A549 (cell line): ENCODE results near the gene BRAT1. TPM values are rescaled to one million over a fixed set of nuclear protein-coding genes. Genes with fewer than 3 reads are reported as not detected.
"Not testable (repeated sequence)": the region's sequence is repeated elsewhere in the genome, so short reads cannot be mapped to it uniquely, and the experiment has no call there.

Experiments used
- ATAC-seq, 2 experiments: fragments of 200-7000 bp in 1 of 2; fragments of >200 bp in 1 of 2; cut with Nextera tagmentation in 1 of 2; cut with Tn5 transposase in 1 of 2; 3 replicates each; pipeline versions ENCODE4 v1.8.0 to v1.9.1; 2018 to 2020; ENCODE audit warnings: mild to moderate bottlenecking in 1 of 2, moderate library complexity in 1 of 2
- CTCF ChIA-PET: fragments of 300-600 bp; sonication (Branson Sonifier 250); formaldehyde crosslinking; extraction: SDS; loops from one replicate; lab custom pipeline; 2021; ENCODE audit warnings: antibody characterized with exemption, inconsistent platforms; lab: Yijun Ruan, JAX
- POLR2A ChIA-PET: fragments of 350-600 bp; formaldehyde crosslinking; extraction: SDS; loops from one replicate; lab custom pipeline; 2021; ENCODE audit warnings: antibody characterized with exemption, inconsistent platforms; lab: Yijun Ruan, JAX
- DNase-seq, 2 experiments: peaks; one replicate each; pipeline versions ENCODE4 v3.0.0 to v3.0.0-alpha.2; 2011 to 2016; ENCODE audit warnings: low read depth in 1 of 2, low spot score in 1 of 2
- FAIRE-seq: peaks from 2 replicates; lab custom pipeline; 2011; peaks lifted over from hg19 to GRCh38; lab: Jason Lieb, UNC
- H3K27ac ChIP-seq, 2 experiments: fragments of >200 bp; sonication (Bioruptor Twin); formaldehyde crosslinking; 3 replicates each; pipeline ENCODE4 v1.5.1; 2016 to 2017
- H3K4me1 ChIP-seq: fragments of >200 bp; sonication (Bioruptor Twin); formaldehyde crosslinking; 3 replicates; pipeline ENCODE4 v1.6.1; 2016
- H3K4me2 ChIP-seq: fragments of >200 bp; sonication (Bioruptor Twin); formaldehyde crosslinking; 3 replicates; pipeline ENCODE4 v1.6.1; 2016
- H3K4me3 ChIP-seq: fragments of >200 bp; sonication (Bioruptor Twin); formaldehyde crosslinking; 3 replicates; pipeline ENCODE4 v1.5.1; 2016
- H3K9me3 ChIP-seq: fragments of >200 bp; sonication (Bioruptor Twin); formaldehyde crosslinking; 3 replicates; pipeline ENCODE4 v1.6.1; 2016
- CBX2 ChIP-seq: fragments of 200-600 bp; sonication (generic); IDR thresholded peaks from 2 replicates; pipeline ENCODE4 v1.6.1; 2016; ENCODE audit warnings: low read depth, mild to moderate bottlenecking, borderline replicate concordance
- CBX8 ChIP-seq: fragments of 200-600 bp; sonication (generic); IDR thresholded peaks from 2 replicates; pipeline ENCODE4 v1.6.1; 2016
- CHD4 ChIP-seq: fragments of 200-600 bp; sonication (generic); IDR thresholded peaks from 2 replicates; pipeline ENCODE4 v1.6.1; 2016; ENCODE audit warnings: antibody characterized with exemption, mild to moderate bottlenecking, borderline replicate concordance
- EHF ChIP-seq: fragments of 250-450 bp; sonication (Bioruptor Pico); IDR thresholded peaks from 2 replicates; pipeline ENCODE4 v1.5.0; 2020; ENCODE audit warnings: mild to moderate bottlenecking
- EHMT2 ChIP-seq: fragments of 200-600 bp; sonication (generic); IDR thresholded peaks from 2 replicates; pipeline ENCODE4 v1.6.1; 2016; ENCODE audit warnings: antibody characterized with exemption, low read depth, mild to moderate bottlenecking, moderate library complexity
- ELK1 ChIP-seq: fragments of 150-350 bp; IDR thresholded peaks from 2 replicates; pipeline ENCODE4 v1.6.1; 2014; ENCODE audit warnings: low read depth, mild to moderate bottlenecking, low read length
- EP300 ChIP-seq, 2 experiments: fragments of >200 bp; sonication (Bioruptor Twin); formaldehyde crosslinking; IDR thresholded peaks; 2 replicates in 1 of 2; 3 replicates in 1 of 2; pipeline ENCODE4 v1.6.1; 2016 to 2017
- ESRRA ChIP-seq: fragments of 150-350 bp; IDR thresholded peaks from 2 replicates; pipeline ENCODE4 v1.6.1; 2014; ENCODE audit warnings: mild to moderate bottlenecking, low read length, borderline replicate concordance
- FOSB ChIP-seq: fragments of 250-450 bp; sonication (Bioruptor Pico); IDR thresholded peaks from 2 replicates; pipeline ENCODE4 v1.5.0; 2020; ENCODE audit warnings: mild to moderate bottlenecking, moderate library complexity
- FOSL2 ChIP-seq, 2 experiments: fragments of 450-650 bp in 1 of 2; fragments of >200 bp in 1 of 2; sonication (Bioruptor Twin) in 1 of 2; formaldehyde crosslinking; IDR thresholded peaks; 2 replicates each; pipeline versions ENCODE4 v1.5.0 to v1.6.1; 2016 to 2020; ENCODE audit warnings: mild to moderate bottlenecking in 1 of 2, moderate library complexity in 1 of 2
- HOXA7 ChIP-seq: fragments of 250-450 bp; sonication (Bioruptor Pico); IDR thresholded peaks from 2 replicates; pipeline ENCODE4 v1.5.0; 2020; ENCODE audit warnings: mild to moderate bottlenecking, moderate library complexity
- HOXB13 ChIP-seq: fragments of 250-450 bp; sonication (Bioruptor Pico); IDR thresholded peaks from 2 replicates; pipeline ENCODE4 v1.5.0; 2020; ENCODE audit warnings: low read depth, mild to moderate bottlenecking, moderate library complexity
- KDM1A ChIP-seq: fragments of 200-600 bp; sonication (generic); IDR thresholded peaks from 2 replicates; pipeline ENCODE4 v1.6.1; 2016; ENCODE audit warnings: low read depth, mild to moderate bottlenecking
- MAFK ChIP-seq: fragments of 450-650 bp; IDR thresholded peaks from 2 replicates; pipeline ENCODE4 v1.6.1; 2014; ENCODE audit not compliant: partially characterized antibody
- MYC ChIP-seq: IDR thresholded peaks from 2 replicates; pipeline ENCODE4 v1.6.1; 2012; ENCODE audit warnings: mild to moderate bottlenecking, inconsistent platforms, low read length, improper control_type of control experiment, borderline replicate concordance
- NPAS2 ChIP-seq: fragments of 250-450 bp; sonication (Bioruptor Pico); IDR thresholded peaks from 2 replicates; pipeline ENCODE4 v1.8.0; 2022; ENCODE audit warnings: mild to moderate bottlenecking, moderate library complexity, borderline replicate concordance
- PBX3 ChIP-seq: IDR thresholded peaks from 2 replicates; pipeline ENCODE4 v1.6.1; 2012
- PHF8 ChIP-seq: fragments of 200-600 bp; sonication (generic); IDR thresholded peaks from 2 replicates; pipeline ENCODE4 v1.6.1; 2016; ENCODE audit warnings: low read depth, mild to moderate bottlenecking, antibody characterized with exemption, moderate library complexity, borderline replicate concordance
- RAD21 ChIP-seq, 2 experiments: fragments of >200 bp in 1 of 2; sonication (Bioruptor Twin) in 1 of 2; formaldehyde crosslinking in 1 of 2; IDR thresholded peaks in 1 of 2; conservative IDR thresholded peaks in 1 of 2; 2 replicates in 1 of 2; 3 replicates in 1 of 2; pipeline ENCODE4 v1.6.1; 2012 to 2018; ENCODE audit warnings: inconsistent platforms in 1 of 2
- RARB ChIP-seq: fragments of 250-450 bp; sonication (Bioruptor Pico); IDR thresholded peaks from 2 replicates; pipeline ENCODE4 v1.8.0; 2021; ENCODE audit warnings: mild to moderate bottlenecking, moderate library complexity
- RFX5 ChIP-seq: fragments of 450-650 bp; IDR thresholded peaks from 2 replicates; pipeline ENCODE4 v1.7.1; 2014; ENCODE audit warnings: antibody characterized with exemption, mild to moderate bottlenecking, moderate library complexity
- SMC3 ChIP-seq: fragments of >200 bp; sonication (Bioruptor Twin); formaldehyde crosslinking; IDR thresholded peaks from 3 replicates; pipeline ENCODE4 v1.6.1; 2018; ENCODE audit warnings: inconsistent platforms
- TFCP2L1 ChIP-seq: fragments of 250-450 bp; sonication (Bioruptor Pico); IDR thresholded peaks from 2 replicates; pipeline ENCODE4 v1.5.0; 2021; ENCODE audit warnings: mild to moderate bottlenecking
- TP53 ChIP-seq: fragments of 250-450 bp; sonication (Bioruptor Pico); IDR thresholded peaks from 2 replicates; pipeline ENCODE4 v1.5.0; 2021; ENCODE audit warnings: mild to moderate bottlenecking, moderate library complexity
- ZC3H11A ChIP-seq: fragments of 450-650 bp; IDR thresholded peaks from 2 replicates; pipeline ENCODE4 v1.6.1; 2014; ENCODE audit warnings: antibody characterized with exemption, mild to moderate bottlenecking
- ZFP36 ChIP-seq: fragments of 450-650 bp; IDR thresholded peaks from 2 replicates; pipeline ENCODE4 v1.6.1; 2014; ENCODE audit warnings: borderline replicate concordance; ENCODE audit not compliant: partially characterized antibody
- WGBS: methylation state at CpG from one replicate; pipeline ENCODE4 v1.1.6; 2017; ENCODE audit errors: missing lambda C conversion rate; 5-methylcytosine and 5-hydroxymethylcytosine counted together
- polyA plus RNA-seq, 4 experiments: library from polyadenylated mRNA; depleted of rRNA in 3 of 4; stranded (reverse); fragments of >200 nt; fragmentation: RNase III in 1 of 4; extraction: RNeasy Plus Mini Kit Qiagen cat#74134 plus additional on column Dnase treatment in 1 of 4; gene quantifications; 2 replicates in 3 of 4; 3 replicates in 1 of 4; pipeline ENCODE4 v1.2.3, GENCODE V29; 2011 to 2017

BRAT1 gene
- polyA plus RNA-seq, 2 of the 4 experiments (the other 2 are of a cell fraction): 11.9 to 25.6 TPM

- H3K4me2 ChIP-seq: no peak overlapping the region
- peaks cover 3% of the 10 kb centered on the region; the same call in 1 of the 3 replicates for H3K4me1 ChIP-seq
- DNase-seq: no peak
- no peak overlapping the region for H3K4me3 ChIP-seq
- H3K27ac ChIP-seq: no peak overlapping the region
- ChIA-PET POLR2A (no interaction called here), CTCF (no interaction called here)
- no peak for FAIRE-seq
- TF ChIP-seq ZC3H11A (no peak), ESRRA (no peak), NPAS2 (CRISPR knock-in tag) (no peak), HOXA7 (CRISPR knock-in tag) (no peak), CBX2 (no peak), EHMT2 (no peak), ZFP36 (no peak), EHF (CRISPR knock-in tag) (no peak), RARB (no peak), CBX8 (no peak), RFX5 (no peak)
- 91% methylated on average over 12 of the region's 12 CpGs for WGBS
- no peaks in the 10 kb centered on the region for H3K9me3 ChIP-seq
- ATAC-seq: no peak
Observed at GRCh38 chr7:2564970-2565540, 9.7 kb upstream of the BRAT1 start.

GRCh38 chr7:2563955-2564354 lies 8.6 kb upstream of the BRAT1 start:
- H3K27ac ChIP-seq, H3K4me2 ChIP-seq, H3K4me1 ChIP-seq, H3K9me3 ChIP-seq, H3K4me3 ChIP-seq, POLR2A ChIA-PET, FAIRE-seq, DNase-seq, ATAC-seq: not testable (repeated sequence)
- 92% methylated on average over 3 of the region's 3 CpGs for WGBS
- CTCF ChIA-PET: interaction anchor here (0.9 to 1.5 kb wide), 4 partner anchors 38 to 146 kb away, joined by 3 to 6 read pairs (median 4); no protein-coding TSS in a partner anchor

GRCh38 chr7:2559283-2559950 lies 4.1 kb upstream of the BRAT1 start:
- ChIA-PET CTCF (interaction anchor here (0.7 to 2.6 kb wide), 8 partner anchors 8 to 109 kb away, joined by 3 to 13 read pairs (median 4); no protein-coding TSS in a partner anchor), POLR2A (interaction anchor here (1.6 kb wide), 1 partner anchor 13 kb away, joined by 5 read pairs; no protein-coding TSS in a partner anchor)
- no peak for FAIRE-seq
- H3K4me3 ChIP-seq: peak overlapping the region; percentile 97
- peaks cover 15% of the 10 kb centered on the region; the same call in 2 of the 3 replicates for H3K4me1 ChIP-seq
- DNase-seq: no peak
- 30% methylated on average over 7 of the region's 53 CpGs for WGBS
- H3K4me2 ChIP-seq: peak overlapping the region; percentile 73
- H3K9me3 ChIP-seq: no peaks in the 10 kb centered on the region
- peak in 1 of 2 experiments; percentile 27; a peak in 4 of 6 replicates for ATAC-seq
- TF ChIP-seq PBX3 (no peak), RARB (no peak), TP53 (no peak), ZFP36 (peak; percentile 98), PHF8 (peak; percentile 22; the same call in 1 of the 2 replicates), KDM1A (peak; percentile 43; the same call in 1 of the 2 replicates), RAD21 (conservative IDR thresholded peaks at IDR 0.05 in 1 of 2, IDR thresholded peaks at IDR 0.05 in 1 of 2) (0 out of 5 replicates have a peak, but pooled peaks of 1 of the 2 experiments have one; percentile 8)
- peak overlapping the region; percentile 90 to 92 for H3K27ac ChIP-seq

- ATAC-seq: peak; percentile 55 to 57
- CTCF ChIA-PET: interaction anchor here (0.9 to 2.6 kb wide), 9 partner anchors 9 to 108 kb away, joined by 3 to 13 read pairs (median 3); no protein-coding TSS in a partner anchor
- 5% methylated on average over 12 of the region's 66 CpGs for WGBS
- no peak for TF ChIP-seq FOSB (CRISPR knock-in tag)
- TF ChIP-seq ZC3H11A: no peak
- TF ChIP-seq CHD4: no peak
- no peak for TF ChIP-seq FOSL2 (IDR thresholded peaks at IDR 0.05)
- TF ChIP-seq FOSL2 (CRISPR knock-in tag; IDR thresholded peaks at IDR 0.05): no peak
- no peak for TF ChIP-seq ELK1
- no peak for TF ChIP-seq SMC3
- no peak for TF ChIP-seq HOXB13 (CRISPR knock-in tag)
- no peak for TF ChIP-seq MYC
- no peak for TF ChIP-seq TFCP2L1
- TF ChIP-seq MAFK: no peak
- TF ChIP-seq EP300 (IDR thresholded peaks at IDR 0.05): no peak
- peak; percentile 81; the same call in 1 of the 2 replicates for TF ChIP-seq PHF8
Observed at GRCh38 chr7:2558629-2559282, 3.4 kb upstream of the BRAT1 start, which contains the start of gene IQCE. Gene IQCE, plus strand, starts transcription at chr7:2558979. Its CDS starts 203 bp downstream, at chr7:2559182.

More at GRCh38 chr7:2558629-2559282, 3.4 kb upstream of the BRAT1 start, which contains the start of gene IQCE:
- Histone ChIP-seq H3K27ac (peak within 1 kb of the TSS; percentile 90 to 92), H3K9me3 (no peaks in the 10 kb centered on the region), H3K4me1 (peaks cover 22% of the 10 kb centered on the region), H3K4me2 (peak within 1 kb of the TSS; percentile 73), H3K4me3 (peak within 1 kb of the TSS; percentile 97)
- DNase-seq: peak; percentile 77 to 90
- POLR2A ChIA-PET: interaction anchor here (1.6 kb wide), 1 partner anchor 13 kb away, joined by 5 read pairs; no protein-coding TSS in a partner anchor
- FAIRE-seq: no peak
